ENCODE results near the gene CIDEC. TPM values are rescaled to one million over a fixed set of nuclear protein-coding genes. Genes with fewer than 3 reads are reported as not detected.

CIDEC gene
- total RNA-seq, 1 experiment from 2014 or later, result not detected

DNA sequence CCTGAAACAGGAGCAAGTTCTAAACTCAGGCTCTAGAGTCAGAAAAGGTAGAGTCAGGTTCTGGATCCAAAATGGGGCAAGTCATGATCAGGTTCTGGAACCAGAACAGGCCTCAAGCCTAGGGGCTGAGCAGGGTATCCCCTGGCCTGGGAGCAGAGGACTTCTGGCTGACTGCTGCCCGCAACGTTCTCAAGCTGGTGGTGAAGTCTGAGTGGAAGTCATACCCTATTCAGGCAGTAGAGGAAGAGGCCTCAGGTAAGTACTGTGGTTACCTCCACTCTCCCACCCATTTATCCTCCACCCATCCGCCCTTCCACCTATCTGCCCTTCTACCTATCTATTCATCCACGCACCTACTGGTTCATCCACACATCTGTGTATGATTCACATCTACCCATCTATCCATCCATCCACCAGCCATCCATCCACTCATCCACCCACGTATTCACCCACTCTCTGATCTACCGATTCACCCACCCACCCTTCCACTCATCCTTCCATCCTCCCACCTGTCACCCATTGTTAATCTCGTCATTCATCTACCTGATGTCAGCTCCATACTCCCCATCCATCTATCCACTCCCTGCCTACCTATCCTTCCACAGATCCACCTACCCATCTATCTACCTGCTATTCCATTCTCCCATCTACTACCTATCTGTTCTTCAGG, 61.3 kb downstream of the CIDEC start:
- Histone ChIP-seq H3K4me3 (ENCODE audit: low read depth in 2 of 2, low read length in 2 of 2) (no peak overlapping the region), H3K4me1 (ENCODE audit: control insufficient read depth, insufficient read depth, low read length) (no peaks in the 10 kb centered on the region), H3K9me3 (ENCODE audit: control insufficient read depth, insufficient read depth, low read depth, low read length) (no peaks in the 10 kb centered on the region), H3K27ac (ENCODE audit: low read length) (no peak overlapping the region), H3K27me3 (ENCODE audit: control insufficient read depth, insufficient read depth, low read length) (no peaks in the 10 kb centered on the region), H3K36me3 (ENCODE audit: control insufficient read depth, insufficient read depth, low read length) (no peaks in the 10 kb centered on the region)
- intact Hi-C loops (cut with micrococcal nuclease; ENCODE audit: unreplicated experiment) (no loop called here), in situ Hi-C loops (cut with HindIII; ENCODE audit: low pct_unique_long_range_greater_than_20kb, low sequenced_read_pairs) (no loop called here)
- no peak for DNase-seq (ENCODE audit: low read depth, low spot score)
- no peak for ATAC-seq
- POLR2A ChIA-PET, result no interaction called here
- CTCF ChIA-PET, result no interaction called here
- no peak for TF ChIP-seq SIN3A (IDR thresholded peaks at IDR 0.05; ENCODE audit: borderline replicate concordance, insufficient read depth, low read depth, low read length)
- no peak for TF ChIP-seq POLR2AphosphoS5 (IDR thresholded peaks at IDR 0.05; ENCODE audit: low read depth, low read length)
- no peak for TF ChIP-seq TCF7L2 (IDR thresholded peaks at IDR 0.05; ENCODE audit: low read depth, low read length)
- TF ChIP-seq, protein P1, sequence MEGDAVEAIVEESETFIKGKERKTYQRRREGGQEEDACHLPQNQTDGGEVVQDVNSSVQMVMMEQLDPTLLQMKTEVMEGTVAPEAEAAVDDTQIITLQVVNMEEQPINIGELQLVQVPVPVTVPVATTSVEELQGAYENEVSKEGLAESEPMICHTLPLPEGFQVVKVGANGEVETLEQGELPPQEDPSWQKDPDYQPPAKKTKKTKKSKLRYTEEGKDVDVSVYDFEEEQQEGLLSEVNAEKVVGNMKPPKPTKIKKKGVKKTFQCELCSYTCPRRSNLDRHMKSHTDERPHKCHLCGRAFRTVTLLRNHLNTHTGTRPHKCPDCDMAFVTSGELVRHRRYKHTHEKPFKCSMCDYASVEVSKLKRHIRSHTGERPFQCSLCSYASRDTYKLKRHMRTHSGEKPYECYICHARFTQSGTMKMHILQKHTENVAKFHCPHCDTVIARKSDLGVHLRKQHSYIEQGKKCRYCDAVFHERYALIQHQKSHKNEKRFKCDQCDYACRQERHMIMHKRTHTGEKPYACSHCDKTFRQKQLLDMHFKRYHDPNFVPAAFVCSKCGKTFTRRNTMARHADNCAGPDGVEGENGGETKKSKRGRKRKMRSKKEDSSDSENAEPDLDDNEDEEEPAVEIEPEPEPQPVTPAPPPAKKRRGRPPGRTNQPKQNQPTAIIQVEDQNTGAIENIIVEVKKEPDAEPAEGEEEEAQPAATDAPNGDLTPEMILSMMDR (IDR thresholded peaks at IDR 0.05), result no peak
- TF ChIP-seq, protein P2, sequence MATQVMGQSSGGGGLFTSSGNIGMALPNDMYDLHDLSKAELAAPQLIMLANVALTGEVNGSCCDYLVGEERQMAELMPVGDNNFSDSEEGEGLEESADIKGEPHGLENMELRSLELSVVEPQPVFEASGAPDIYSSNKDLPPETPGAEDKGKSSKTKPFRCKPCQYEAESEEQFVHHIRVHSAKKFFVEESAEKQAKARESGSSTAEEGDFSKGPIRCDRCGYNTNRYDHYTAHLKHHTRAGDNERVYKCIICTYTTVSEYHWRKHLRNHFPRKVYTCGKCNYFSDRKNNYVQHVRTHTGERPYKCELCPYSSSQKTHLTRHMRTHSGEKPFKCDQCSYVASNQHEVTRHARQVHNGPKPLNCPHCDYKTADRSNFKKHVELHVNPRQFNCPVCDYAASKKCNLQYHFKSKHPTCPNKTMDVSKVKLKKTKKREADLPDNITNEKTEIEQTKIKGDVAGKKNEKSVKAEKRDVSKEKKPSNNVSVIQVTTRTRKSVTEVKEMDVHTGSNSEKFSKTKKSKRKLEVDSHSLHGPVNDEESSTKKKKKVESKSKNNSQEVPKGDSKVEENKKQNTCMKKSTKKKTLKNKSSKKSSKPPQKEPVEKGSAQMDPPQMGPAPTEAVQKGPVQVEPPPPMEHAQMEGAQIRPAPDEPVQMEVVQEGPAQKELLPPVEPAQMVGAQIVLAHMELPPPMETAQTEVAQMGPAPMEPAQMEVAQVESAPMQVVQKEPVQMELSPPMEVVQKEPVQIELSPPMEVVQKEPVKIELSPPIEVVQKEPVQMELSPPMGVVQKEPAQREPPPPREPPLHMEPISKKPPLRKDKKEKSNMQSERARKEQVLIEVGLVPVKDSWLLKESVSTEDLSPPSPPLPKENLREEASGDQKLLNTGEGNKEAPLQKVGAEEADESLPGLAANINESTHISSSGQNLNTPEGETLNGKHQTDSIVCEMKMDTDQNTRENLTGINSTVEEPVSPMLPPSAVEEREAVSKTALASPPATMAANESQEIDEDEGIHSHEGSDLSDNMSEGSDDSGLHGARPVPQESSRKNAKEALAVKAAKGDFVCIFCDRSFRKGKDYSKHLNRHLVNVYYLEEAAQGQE (IDR thresholded peaks at IDR 0.05; ENCODE audit: insufficient read depth in 1 of 2, low read depth in 2 of 2, low read length in 1 of 2), result no peak
- no TSS peak for BruUV-seq (replicated peaks)

DNA sequence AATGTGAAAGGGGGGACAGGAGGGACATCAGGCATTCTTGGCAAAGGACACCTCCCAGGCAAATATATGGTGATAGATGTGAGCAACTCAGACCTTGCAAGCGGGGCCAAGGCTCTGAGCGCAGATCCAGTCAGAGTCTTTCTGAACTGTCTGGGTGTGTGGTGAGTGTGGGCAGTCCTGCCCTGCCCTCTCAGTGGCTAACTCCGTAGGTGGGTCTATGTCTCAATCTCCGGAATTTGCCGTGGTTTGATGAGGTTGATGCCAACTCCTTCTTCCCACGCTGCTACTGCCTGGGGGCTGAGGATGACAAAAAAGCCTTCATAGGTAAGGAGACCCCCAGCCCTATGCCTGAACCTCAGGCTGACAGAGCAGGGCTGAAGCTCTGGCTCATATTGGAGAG, 62.6 kb downstream of the CIDEC start:
- no TSS peak for BruUV-seq (replicated peaks)
- ATAC-seq (no peak), DNase-seq (ENCODE audit: low read depth, low spot score) (no peak)
- ChIA-PET CTCF (no interaction called here), POLR2A (no interaction called here)
- Histone ChIP-seq H3K4me1 (ENCODE audit: control insufficient read depth, insufficient read depth, low read length) (no peaks in the 10 kb centered on the region), H3K27me3 (ENCODE audit: control insufficient read depth, insufficient read depth, low read length) (no peaks in the 10 kb centered on the region), H3K36me3 (ENCODE audit: control insufficient read depth, insufficient read depth, low read length) (no peaks in the 10 kb centered on the region), H3K4me3 (ENCODE audit: low read depth in 2 of 2, low read length in 2 of 2) (no peak overlapping the region), H3K27ac (ENCODE audit: low read length) (no peak overlapping the region), H3K9me3 (ENCODE audit: control insufficient read depth, insufficient read depth, low read depth, low read length) (no peaks in the 10 kb centered on the region)
- in situ Hi-C loops (cut with HindIII; ENCODE audit: low pct_unique_long_range_greater_than_20kb, low sequenced_read_pairs), result no loop called here
- intact Hi-C loops (cut with micrococcal nuclease; ENCODE audit: unreplicated experiment), result no loop called here
- TF ChIP-seq SIN3A (IDR thresholded peaks at IDR 0.05; ENCODE audit: borderline replicate concordance, insufficient read depth, low read depth, low read length), result no peak
- TF ChIP-seq, protein P2 (IDR thresholded peaks at IDR 0.05; ENCODE audit: insufficient read depth in 1 of 2, low read depth in 2 of 2, low read length in 1 of 2), result no peak
- TF ChIP-seq, protein P1 (IDR thresholded peaks at IDR 0.05), result no peak
- no peak for TF ChIP-seq TCF7L2 (IDR thresholded peaks at IDR 0.05; ENCODE audit: low read depth, low read length)
- no peak for TF ChIP-seq POLR2AphosphoS5 (IDR thresholded peaks at IDR 0.05; ENCODE audit: low read depth, low read length)
